T-helper 2 cell treated with Interferon-gamma antibody and Interleukin-4, amounts not matched to agents 100 ng/mL and 5 ng/mL, for 36 hours (primary cell): ENCODE measurements around the gene NAGPA. TPM values are rescaled to one million over a fixed set of nuclear protein-coding genes. Genes with fewer than 3 reads are reported as not detected.
"Not testable (repeated sequence)": the region's sequence is repeated elsewhere in the genome, so short reads cannot be mapped to it uniquely, and the experiment has no call there.

ENCODE experiments used
- intact Hi-C: fragments of 100-400 bp; cut with micrococcal nuclease; formaldehyde crosslinking; loops from one replicate; pipeline ENCODE4 v1.15.1; 2023
- total RNA-seq: library from RNA; stranded (reverse); gene quantifications from 2 replicates; pipeline ENCODE4 v1.2.3, GENCODE V29; 2022

The NAGPA gene
- total RNA-seq = 13.7 and 14.0 TPM in 2 replicates

- intact Hi-C loops = loop anchor here (2.0 to 5.0 kb wide), 2 partner anchors 37 to 186 kb away; partner anchors contain the start of genes ALG1, GLYR1 and UBN1
These were observed at the start of gene NAGPA for GRCh38 chr16:5033256-5034166. NAGPA (minus strand) TSS chr16:5033935; CDS start chr16:5033914, 21 bp downstream.

- intact Hi-C loops = not testable (repeated sequence)
These were observed 47.3 kb upstream of the NAGPA start for GRCh38 chr16:5080996-5081395.

GRCh38 chr16:5080461-5080860, 46.7 kb upstream of the NAGPA start:
- intact Hi-C loops = not testable (repeated sequence)

- intact Hi-C loops = no loop called here
These were observed 44.9 kb upstream of the NAGPA start for GRCh38 chr16:5078626-5079025.

- intact Hi-C loops = no loop called here
These were observed 43.6 kb upstream of the NAGPA start for GRCh38 chr16:5077304-5077703.

GRCh38 chr16:5075637-5076036, 41.9 kb upstream of the NAGPA start:
- intact Hi-C loops = no loop called here

GRCh38 chr16:5073771-5074170, 40.0 kb upstream of the NAGPA start:
- intact Hi-C loops = loop anchor here (5.0 kb wide), 1 partner anchor 226 kb away; the partner anchor contains the start of genes GLYR1 and UBN1

- intact Hi-C loops = loop anchor here (5.0 kb wide), 1 partner anchor 226 kb away; the partner anchor contains the start of genes GLYR1 and UBN1
These were observed 39.5 kb upstream of the NAGPA start for GRCh38 chr16:5073279-5073629.

- intact Hi-C loops = loop anchor here (5.0 kb wide), 1 partner anchor 225 kb away; the partner anchor contains the start of genes GLYR1 and UBN1
These were observed 38.9 kb upstream of the NAGPA start for GRCh38 chr16:5072334-5073278.

GRCh38 chr16:5071681-5072333, 38.1 kb upstream of the NAGPA start, which contains the start of gene ALG1:
ALG1 (plus strand) TSS chr16:5071843; CDS start chr16:5071850, 7 bp downstream.
- intact Hi-C loops = loop anchor here (1.0 to 5.0 kb wide), 3 partner anchors 25 to 225 kb away; partner anchors contain the start of genes EEF2KMT, GLYR1, NAGPA and UBN1

- intact Hi-C loops = loop anchor here (1.0 to 5.0 kb wide), 3 partner anchors 26 to 224 kb away; partner anchors contain the start of genes EEF2KMT, GLYR1, NAGPA and UBN1
These were observed 37.6 kb upstream of the NAGPA start for GRCh38 chr16:5071341-5071680.

GRCh38 chr16:5070431-5071186, 36.9 kb upstream of the NAGPA start:
- intact Hi-C loops = loop anchor here (1.0 to 5.0 kb wide), 3 partner anchors 27 to 223 kb away; partner anchors contain the start of genes EEF2KMT, GLYR1, NAGPA and UBN1

GRCh38 chr16:5069854-5070253, 36.1 kb upstream of the NAGPA start:
- intact Hi-C loops = loop anchor here (2.0 to 5.0 kb wide), 2 partner anchors 37 to 223 kb away; partner anchors contain the start of genes GLYR1, NAGPA and UBN1

- intact Hi-C loops = no loop called here
These were observed 35.3 kb upstream of the NAGPA start for GRCh38 chr16:5069048-5069447.

GRCh38 chr16:5066511-5066910, 32.8 kb upstream of the NAGPA start:
- intact Hi-C loops = no loop called here

- intact Hi-C loops = no loop called here
These were observed 32.1 kb upstream of the NAGPA start, which contains the start of gene C16orf89 for GRCh38 chr16:5065813-5066212. C16orf89 (minus strand) TSS chr16:5065956; CDS start chr16:5065908, 48 bp downstream.

GRCh38 chr16:5065326-5065725, 31.6 kb upstream of the NAGPA start:
- intact Hi-C loops = no loop called here

GRCh38 chr16:5064915-5065314, 31.2 kb upstream of the NAGPA start:
- intact Hi-C loops = no loop called here
